ENCODE measurements around the gene PGBD5.
A peak's percentile ranks its signal among the peaks of the same experiment; 100 is the strongest.

The PGBD5 gene

GRCh38 chr1:230272557-230272956 lies 153.6 kb downstream of the PGBD5 start:
- H3K4me3 ChIP-seq (ENCODE audit: low read depth, low read length), result no peak overlapping the region
- no peak for DNase-seq (ENCODE audit: low read depth)
- no peak for TF ChIP-seq CTCF (IDR thresholded peaks at IDR 0.05; ENCODE audit: low read depth, low read length, missing control alignments)

- no peak overlapping the region for H3K4me3 ChIP-seq (ENCODE audit: low read depth, low read length)
- DNase-seq (ENCODE audit: low read depth), result no peak
- TF ChIP-seq CTCF (IDR thresholded peaks at IDR 0.05; ENCODE audit: low read depth, low read length, missing control alignments), result no peak
Observed at GRCh38 chr1:230271300-230272035, 154.7 kb downstream of the PGBD5 start.

GRCh38 chr1:230270559-230271281 lies 155.4 kb downstream of the PGBD5 start:
- H3K4me3 ChIP-seq (ENCODE audit: low read depth, low read length), result no peak overlapping the region
- TF ChIP-seq CTCF (IDR thresholded peaks at IDR 0.05; ENCODE audit: low read depth, low read length, missing control alignments), result no peak
- no peak for DNase-seq (ENCODE audit: low read depth)

GRCh38 chr1:230270185-230270558 lies 156.0 kb downstream of the PGBD5 start:
- DNase-seq (ENCODE audit: low read depth), result no peak
- TF ChIP-seq CTCF (IDR thresholded peaks at IDR 0.05; ENCODE audit: low read depth, low read length, missing control alignments), result no peak
- no peak overlapping the region for H3K4me3 ChIP-seq (ENCODE audit: low read depth, low read length)

- DNase-seq (ENCODE audit: low read depth), result no peak
- peak; percentile 40 for TF ChIP-seq CTCF (IDR thresholded peaks at IDR 0.05; ENCODE audit: low read depth, low read length, missing control alignments)
- H3K4me3 ChIP-seq (ENCODE audit: low read depth, low read length), result no peak overlapping the region
Observed at GRCh38 chr1:230268371-230269170, 157.6 kb downstream of the PGBD5 start.

- no peak for TF ChIP-seq CTCF (IDR thresholded peaks at IDR 0.05; ENCODE audit: low read depth, low read length, missing control alignments)
- H3K4me3 ChIP-seq (ENCODE audit: low read depth, low read length), result no peak overlapping the region
- no peak for DNase-seq (ENCODE audit: low read depth)
Observed at GRCh38 chr1:230267338-230268065, 158.6 kb downstream of the PGBD5 start.

All from GM12864 (cell line).